H1 (cell line): ENCODE data around the gene ADCY7. TPM values are rescaled to one million over a fixed set of nuclear protein-coding genes. Genes with fewer than 3 reads are reported as not detected.
A peak's percentile ranks its signal among the peaks of the same experiment; 100 is the strongest.

Source experiments
- CTCF ChIA-PET: fragments of 300-600 bp; sonication (Branson Sonifier 250); formaldehyde crosslinking; loops from one replicate; lab custom pipeline; 2021; ENCODE audit not compliant: partially characterized antibody; lab: Charles Lee
- POLR2A ChIA-PET: fragments of 300-600 bp; sonication (Branson Sonifier 250); formaldehyde crosslinking; loops from one replicate; lab custom pipeline; 2021; ENCODE audit warnings: inconsistent platforms; ENCODE audit not compliant: partially characterized antibody; lab: Charles Lee
- DNase-seq, 2 experiments: peaks; one replicate each; pipeline versions ENCODE4 v3.0.0 to v3.0.0-alpha.2; 2010 to 2022; ENCODE audit warnings: low spot score in 2 of 2, low read depth in 1 of 2, mixed read lengths in 1 of 2
- FAIRE-seq: peaks from 2 replicates; lab custom pipeline; 2011; peaks lifted over from hg19 to GRCh38; lab: Jason Lieb, UNC
- H2AFZ ChIP-seq: 2 replicates; pipeline ENCODE4 v1.8.1; 2012; ENCODE audit warnings: low read length, inconsistent platforms
- H2AK5ac ChIP-seq: 2 replicates; pipeline ENCODE4 v1.6.1; 2013; ENCODE audit warnings: low read depth, low read length
- H2BK120ac ChIP-seq: replicated peaks from 2 replicates; pipeline ENCODE3; 2013; ENCODE audit warnings: low read depth, low read length, inconsistent platforms
- H2BK12ac ChIP-seq: 2 replicates; pipeline ENCODE4 v1.6.1; 2013; ENCODE audit warnings: low read depth, low read length
- H2BK15ac ChIP-seq: 2 replicates; pipeline ENCODE4 v1.6.1; 2013; ENCODE audit warnings: low read length
- H2BK20ac ChIP-seq: 2 replicates; pipeline ENCODE4 v1.6.1; 2013; ENCODE audit warnings: low read length
- H2BK5ac ChIP-seq: 2 replicates; pipeline ENCODE4 v1.6.1; 2013; ENCODE audit warnings: low read depth, low read length
- H3K14ac ChIP-seq: 2 replicates; pipeline ENCODE4 v1.6.1; 2013; ENCODE audit warnings: inconsistent platforms; ENCODE audit not compliant: insufficient read length
- H3K18ac ChIP-seq: 2 replicates; pipeline ENCODE4 v1.6.1; 2013; ENCODE audit warnings: low read length; ENCODE audit errors: extremely low read depth
- H3K23ac ChIP-seq: 2 replicates; pipeline ENCODE4 v1.6.1; 2013; ENCODE audit warnings: inconsistent platforms; ENCODE audit not compliant: insufficient read length
- H3K23me2 ChIP-seq: 2 replicates; pipeline ENCODE4 v1.6.1; 2013; ENCODE audit warnings: low read depth, low read length
- H3K27ac ChIP-seq: 2 replicates; pipeline ENCODE4 v1.6.1; 2011; ENCODE audit warnings: low read depth, low read length, inconsistent platforms
- H3K27me3 ChIP-seq, 4 experiments: replicated peaks in 1 of 4; 1 replicate in 1 of 4; 2 replicates in 3 of 4; pipeline versions ENCODE4 v1.6.1 to v1.8.1; 2011 to 2013; ENCODE audit warnings: low read length in 3 of 4, mild to moderate bottlenecking in 3 of 4, inconsistent platforms in 2 of 4, mixed read lengths in 2 of 4, moderate library complexity in 1 of 4; ENCODE audit not compliant: control insufficient read depth in 3 of 4, insufficient read depth in 3 of 4; ENCODE audit errors: extremely low read depth in 1 of 4
- H3K36me3 ChIP-seq, 4 experiments: 2 replicates each; pipeline versions ENCODE4 v1.6.1 to v1.8.1; 2011 to 2013; ENCODE audit warnings: mild to moderate bottlenecking in 4 of 4, low read length in 3 of 4, moderate library complexity in 2 of 4, control low read depth in 1 of 4, inconsistent platforms in 1 of 4; ENCODE audit not compliant: insufficient read depth in 4 of 4, control insufficient read depth in 2 of 4
- H3K4ac ChIP-seq: replicated peaks from 2 replicates; pipeline ENCODE3; 2013; ENCODE audit warnings: low read length, low read depth, mixed read lengths, inconsistent platforms; ENCODE audit not compliant: insufficient read length
- H3K4me1 ChIP-seq, 4 experiments: replicated peaks in 1 of 4; 1 replicate in 1 of 4; 2 replicates in 3 of 4; pipeline versions ENCODE4 v1.6.1 to v1.8.1; 2011 to 2013; ENCODE audit warnings: low read length in 3 of 4, inconsistent platforms in 2 of 4, mixed read lengths in 1 of 4; ENCODE audit not compliant: insufficient read depth in 4 of 4, control insufficient read depth in 3 of 4
- H3K4me2 ChIP-seq, 2 experiments: 2 replicates each; pipeline versions ENCODE4 v1.6.1 to v1.8.1; 2011 to 2013; ENCODE audit warnings: low read depth in 2 of 2, low read length in 2 of 2, control low read depth in 1 of 2, inconsistent platforms in 1 of 2, mild to moderate bottlenecking in 1 of 2; ENCODE audit not compliant: insufficient read depth in 1 of 2
- H3K4me3 ChIP-seq, 4 experiments: fragments of 200-600, 300-600 bp in 1 of 4; sonication (generic), shearing (Covaris generic), sonication (Bioruptor Twin) in 1 of 4; 2 replicates each; pipeline versions ENCODE4 v1.5.1 to v1.8.1; 2011 to 2016; ENCODE audit warnings: low read length in 4 of 4, low read depth in 3 of 4, control low read depth in 2 of 4, inconsistent platforms in 2 of 4, mild to moderate bottlenecking in 2 of 4, mixed read lengths in 1 of 4, moderate library complexity in 1 of 4; ENCODE audit not compliant: insufficient read depth in 2 of 4; ENCODE audit errors: extremely low read depth in 1 of 4
- H3K56ac ChIP-seq: replicated peaks from 2 replicates; pipeline ENCODE3; 2013; ENCODE audit warnings: low read depth, mild to moderate bottlenecking, mixed read lengths, low read length, inconsistent platforms; ENCODE audit not compliant: insufficient read length
- H3K79me1 ChIP-seq: 2 replicates; pipeline ENCODE4 v1.6.1; 2013; ENCODE audit warnings: low read depth, low read length, control low read depth
- H3K79me2 ChIP-seq, 2 experiments: 2 replicates each; pipeline versions ENCODE4 v1.6.1 to v1.8.1; 2012 to 2013; ENCODE audit warnings: low read length in 2 of 2, mild to moderate bottlenecking in 2 of 2, inconsistent platforms in 1 of 2; ENCODE audit not compliant: insufficient read depth in 2 of 2, control insufficient read depth in 1 of 2
- H3K9ac ChIP-seq, 4 experiments: replicated peaks in 1 of 4; 1 replicate in 1 of 4; 2 replicates in 3 of 4; pipeline versions ENCODE4 v1.6.1 to v1.8.1; 2011 to 2013; ENCODE audit warnings: low read depth in 3 of 4, low read length in 3 of 4, control low read depth in 2 of 4, mild to moderate bottlenecking in 2 of 4, moderate library complexity in 2 of 4, inconsistent platforms in 1 of 4; ENCODE audit errors: extremely low read depth in 1 of 4
- H3K9me3 ChIP-seq, 2 experiments: 2 replicates each; pipeline versions ENCODE4 v1.6.1 to v1.8.1; 2012 to 2013; ENCODE audit warnings: mild to moderate bottlenecking in 2 of 2, moderate library complexity in 2 of 2, control low read depth in 1 of 2, inconsistent platforms in 1 of 2, low read depth in 1 of 2, low read length in 1 of 2, mixed read lengths in 1 of 2; ENCODE audit not compliant: insufficient read depth in 2 of 2
- H4K20me1 ChIP-seq, 2 experiments: replicated peaks in 1 of 2; 2 replicates each; pipeline versions ENCODE3 to v1.8.1; 2011 to 2013; ENCODE audit warnings: inconsistent platforms in 2 of 2, low read length in 2 of 2, mild to moderate bottlenecking in 1 of 2; ENCODE audit not compliant: insufficient read depth in 2 of 2, control insufficient read depth in 1 of 2
- H4K5ac ChIP-seq: 2 replicates; pipeline ENCODE4 v1.6.1; 2013; ENCODE audit warnings: low read length, low read depth, mixed read lengths, inconsistent platforms; ENCODE audit not compliant: insufficient read length
- H4K8ac ChIP-seq: 2 replicates; pipeline ENCODE4 v1.8.0; 2013; ENCODE audit warnings: mild to moderate bottlenecking, moderate library complexity, low read length, inconsistent platforms; ENCODE audit not compliant: insufficient read depth; ENCODE audit errors: extremely low read depth
- H4K91ac ChIP-seq: replicated peaks from 2 replicates; pipeline ENCODE3; 2013; ENCODE audit warnings: low read length, mixed read lengths, inconsistent platforms; ENCODE audit not compliant: insufficient read length
- BRCA1 ChIP-seq: IDR thresholded peaks from 2 replicates; pipeline ENCODE4 v1.6.1; 2012; ENCODE audit warnings: low read depth, low read length, improper control_type of control experiment
- CHD1 ChIP-seq: IDR thresholded peaks from 2 replicates; pipeline ENCODE4 v1.6.1; 2012; ENCODE audit warnings: low read depth, low read length, improper control_type of control experiment
- CHD2 ChIP-seq: IDR thresholded peaks from 2 replicates; pipeline ENCODE4 v1.6.1; 2012; ENCODE audit warnings: low read length, improper control_type of control experiment
- GTF2F1 ChIP-seq: IDR thresholded peaks from 2 replicates; pipeline ENCODE4 v1.6.1; 2012; ENCODE audit warnings: low read depth, low read length, improper control_type of control experiment, borderline replicate concordance
- NRF1 ChIP-seq: IDR thresholded peaks from 2 replicates; pipeline ENCODE4 v1.6.1; 2011; ENCODE audit warnings: mild to moderate bottlenecking, low read depth, low read length, improper control_type of control experiment
- RBBP5 ChIP-seq: IDR thresholded peaks from 2 replicates; pipeline ENCODE4 v1.7.1; 2012; ENCODE audit warnings: low read depth, mild to moderate bottlenecking, inconsistent platforms, low read length, moderate library complexity, borderline replicate concordance
- RNF2 ChIP-seq: fragments of 200-900, 300-1000 bp; sonication (generic); IDR thresholded peaks from 2 replicates; pipeline ENCODE4 v1.7.1; 2016; ENCODE audit warnings: borderline replicate concordance, low read depth, mild to moderate bottlenecking, antibody characterized with exemption, low read length; ENCODE audit not compliant: poor library complexity, severe bottlenecking; ENCODE audit errors: missing control alignments
- SRF ChIP-seq: IDR thresholded peaks from 2 replicates; pipeline ENCODE4 v1.6.1; 2011; ENCODE audit warnings: mild to moderate bottlenecking, low read depth, low read length, moderate library complexity
- TAF1 ChIP-seq: IDR thresholded peaks from 2 replicates; pipeline ENCODE4 v1.6.1; 2011; ENCODE audit warnings: mild to moderate bottlenecking, low read depth, low read length
- USF2 ChIP-seq: IDR thresholded peaks from 2 replicates; pipeline ENCODE4 v1.6.1; 2011; ENCODE audit warnings: low read length, improper control_type of control experiment
- WGBS, 2 experiments: shearing (Covaris generic) in 1 of 2; methylation state at CpG; one replicate each; pipeline versions ENCODE4 v1.1.6 to v1.1.7; 2013 to 2015; ENCODE audit warnings: low lambda C conversion rate in 2 of 2, mixed read lengths in 2 of 2, inconsistent platforms in 1 of 2, low coverage in 1 of 2, missing lambda C conversion rate in 1 of 2; ENCODE audit not compliant: insufficient replicate concordance in 2 of 2, insufficient coverage in 1 of 2, insufficient read length in 1 of 2; ENCODE audit errors: extremely low coverage in 1 of 2, missing lambda C conversion rate in 1 of 2; 5-methylcytosine and 5-hydroxymethylcytosine counted together
- polyA plus RNA-seq, 7 experiments: library from polyadenylated mRNA; depleted of rRNA in 3 of 7; stranded (reverse) in 5 of 7; unstranded in 2 of 7; fragments of >200 nt in 5 of 7; fragments of 200-250 nt in 2 of 7; gene quantifications; 1 replicate in 5 of 7; 2 replicates in 1 of 7; 4 replicates in 1 of 7; pipeline versions ENCODE4 v1.2.1 to v1.2.3, GENCODE V29; 2011 to 2013; ENCODE audit warnings: missing spikeins in 2 of 7, mixed read lengths in 2 of 7
- total RNA-seq: library from RNA; stranded (reverse); fragmentation: NEBNext Ultra II Directional; extraction: Animal tissue kit (Norgen Biotek cat#: 25700); gene quantifications from 2 replicates; pipeline ENCODE4 v1.2.1, GENCODE V29; 2021

The ADCY7 gene
- total and polyA plus RNA-seq, 2 of the 8 experiments (the other 6 are each of a cell fraction or from before 2014, with no cell fraction given) = 2.4 to 5.1 TPM

- no peak overlapping the region for H3K27ac ChIP-seq
- H3K4me3 ChIP-seq = no peak overlapping the region
- H3K79me1 ChIP-seq = no peaks in the 10 kb centered on the region
- 90% methylated on average over 15 of the region's 15 CpGs; no CpG with 5 or more reads in 1 of the 2 experiments for WGBS, 2 experiments
- no peak overlapping the region for H2BK15ac ChIP-seq
- peak overlapping the region; percentile 65 for H4K91ac ChIP-seq
- H3K56ac ChIP-seq = no peak overlapping the region
- H3K23me2 ChIP-seq = no peaks in the 10 kb centered on the region
- H2BK12ac ChIP-seq = no peak overlapping the region
- H3K9ac ChIP-seq = no peak overlapping the region
- ChIA-PET CTCF (interaction anchor here (0.8 to 1.6 kb wide), 8 partner anchors 9 to 230 kb away, joined by 3 to 6 read pairs (median 3); partner anchors contain the start of gene ADCY7), POLR2A (interaction anchor here (1.5 to 1.6 kb wide), 2 partner anchors 12 to 47 kb away, joined by 4 to 5 read pairs; no protein-coding TSS in a partner anchor)
- H2AK5ac ChIP-seq = 0 out of 2 replicates have a peak overlapping the region, but pooled peaks have one; percentile 13
- no peak overlapping the region for H4K5ac ChIP-seq
- no peak overlapping the region for H3K4me2 ChIP-seq
- no peaks in the 10 kb centered on the region for H3K79me2 ChIP-seq
- H2AFZ ChIP-seq = no peak overlapping the region
- H3K14ac ChIP-seq = no peak overlapping the region
- no peak overlapping the region for H3K23ac ChIP-seq
- no peaks in the 10 kb centered on the region for H3K27me3 ChIP-seq
- H3K36me3 ChIP-seq = peaks cover 0 to 10% (median 1%) of the 10 kb centered on the region in 4 experiments; a peak in 2 of 8 replicates
- no peak overlapping the region for H3K18ac ChIP-seq
- H2BK120ac ChIP-seq = no peak overlapping the region
- DNase-seq (no peak), FAIRE-seq (no peak)
- no peaks in the 10 kb centered on the region; a peak in 1 of 7 replicates for H3K4me1 ChIP-seq
- no peak overlapping the region for H2BK20ac ChIP-seq
- H3K4ac ChIP-seq = no peak overlapping the region
- H2BK5ac ChIP-seq = no peak overlapping the region
- H4K20me1 ChIP-seq = peaks cover 3 to 4% of the 10 kb centered on the region in 2 experiments
- no peaks in the 10 kb centered on the region; a peak in 1 of 4 replicates for H3K9me3 ChIP-seq
- peak overlapping the region; percentile 46; the same call in 1 of the 2 replicates for H4K8ac ChIP-seq
- no peak for TF ChIP-seq SRF
- TF ChIP-seq CHD2 = no peak
- TF ChIP-seq NRF1 = no peak
- no peak for TF ChIP-seq RBBP5
- TF ChIP-seq CHD1 = no peak
- TF ChIP-seq GTF2F1 = no peak
- TF ChIP-seq RNF2 = no peak
- no peak for TF ChIP-seq TAF1
- no peak for TF ChIP-seq BRCA1
- TF ChIP-seq USF2 = no peak
Observed at GRCh38 chr16:50309527-50310307, 43.4 kb downstream of the ADCY7 start.
